Mesenchymal stem cell (in vitro differentiated cells and primary cell): ENCODE data around the gene MED14.

Experiments used
- DNase-seq: peaks from one replicate; pipeline ENCODE4 v3.0.0-alpha.2; 2013
- H2AFZ ChIP-seq: one replicate; pipeline ENCODE4 v1.6.1; 2013; ENCODE audit warnings: low read depth, mild to moderate bottlenecking, control low read depth, inconsistent platforms, low read length, moderate library complexity
- H2AK5ac ChIP-seq: 2 replicates; pipeline ENCODE4 v1.6.1; 2013; ENCODE audit warnings: low read length, moderate library complexity, mild to moderate bottlenecking, inconsistent platforms; ENCODE audit not compliant: severe bottlenecking
- H2BK120ac ChIP-seq: one replicate; pipeline ENCODE4 v1.6.1; 2013; ENCODE audit warnings: low read depth, mild to moderate bottlenecking, inconsistent platforms, low read length, moderate library complexity
- H2BK12ac ChIP-seq, 2 experiments: one replicate each; pipeline ENCODE4 v1.6.1; 2013; ENCODE audit warnings: inconsistent platforms in 2 of 2, low read length in 2 of 2, mild to moderate bottlenecking in 2 of 2, moderate library complexity in 2 of 2, control low read depth in 1 of 2
- H2BK15ac ChIP-seq: one replicate; pipeline ENCODE4 v1.6.1; 2013; ENCODE audit warnings: mild to moderate bottlenecking, low read depth, inconsistent platforms; ENCODE audit not compliant: poor library complexity, severe bottlenecking
- H2BK5ac ChIP-seq: 2 replicates; pipeline ENCODE4 v1.6.1; 2013; ENCODE audit warnings: low read depth, mild to moderate bottlenecking, low read length, control low read depth, inconsistent platforms; ENCODE audit not compliant: poor library complexity, severe bottlenecking
- H3K14ac ChIP-seq, 2 experiments: one replicate each; pipeline ENCODE4 v1.6.1; 2013; ENCODE audit warnings: inconsistent platforms in 2 of 2, low read length in 2 of 2, control low read depth in 1 of 2, mild to moderate bottlenecking in 1 of 2, moderate library complexity in 1 of 2
- H3K18ac ChIP-seq, 2 experiments: one replicate each; pipeline ENCODE4 v1.6.1; 2013; ENCODE audit warnings: inconsistent platforms in 2 of 2, low read length in 2 of 2, control low read depth in 1 of 2, low read depth in 1 of 2, mild to moderate bottlenecking in 1 of 2
- H3K23ac ChIP-seq, 2 experiments: one replicate each; pipeline ENCODE4 v1.6.1; 2013; ENCODE audit warnings: inconsistent platforms in 2 of 2, low read length in 2 of 2, mild to moderate bottlenecking in 2 of 2, moderate library complexity in 2 of 2, control low read depth in 1 of 2
- H3K27ac ChIP-seq: 2 replicates; pipeline ENCODE4 v1.5.1; 2013; ENCODE audit warnings: mild to moderate bottlenecking, moderate library complexity, low read length, control low read depth, inconsistent platforms; ENCODE audit not compliant: poor library complexity, severe bottlenecking
- H3K27me3 ChIP-seq, 2 experiments: 2 replicates each; pipeline versions ENCODE4 v1.6.1 to v1.7.0; 2013; ENCODE audit warnings: low read length in 2 of 2, mild to moderate bottlenecking in 2 of 2, moderate library complexity in 2 of 2, control low read depth in 1 of 2, inconsistent platforms in 1 of 2; ENCODE audit not compliant: control insufficient read depth in 1 of 2, insufficient read depth in 1 of 2
- H3K36me3 ChIP-seq, 2 experiments: 2 replicates each; pipeline versions ENCODE4 v1.6.1 to v1.7.0; 2013; ENCODE audit warnings: low read length in 2 of 2, control low read depth in 1 of 2, inconsistent platforms in 1 of 2, low read depth in 1 of 2, mild to moderate bottlenecking in 1 of 2; ENCODE audit not compliant: insufficient read depth in 2 of 2, control insufficient read depth in 1 of 2
- H3K4ac ChIP-seq, 2 experiments: one replicate each; pipeline ENCODE4 v1.6.1; 2013; ENCODE audit warnings: inconsistent platforms in 2 of 2, low read length in 2 of 2, mild to moderate bottlenecking in 2 of 2, moderate library complexity in 2 of 2, control low read depth in 1 of 2, low read depth in 1 of 2
- H3K4me1 ChIP-seq: 2 replicates; pipeline ENCODE4 v1.6.1; 2013; ENCODE audit warnings: low read depth, low read length, control low read depth; ENCODE audit not compliant: control insufficient read depth, insufficient read depth
- H3K4me2 ChIP-seq: 2 replicates; pipeline ENCODE4 v1.6.1; 2013; ENCODE audit warnings: low read length, mild to moderate bottlenecking, inconsistent platforms; ENCODE audit not compliant: poor library complexity, severe bottlenecking
- H3K4me3 ChIP-seq, 2 experiments: 2 replicates each; pipeline versions ENCODE4 v1.5.1 to v1.7.0; 2013; ENCODE audit warnings: low read length in 2 of 2, mild to moderate bottlenecking in 2 of 2, control low read depth in 1 of 2, low read depth in 1 of 2; ENCODE audit not compliant: insufficient read depth in 1 of 2
- H3K79me1 ChIP-seq: replicated peaks from 2 replicates; pipeline ENCODE4 v1.6.1; 2013; ENCODE audit warnings: mild to moderate bottlenecking, control low read depth, low read length, inconsistent platforms; ENCODE audit not compliant: poor library complexity, severe bottlenecking
- H3K9ac ChIP-seq: 2 replicates; pipeline ENCODE4 v1.7.0; 2013; ENCODE audit warnings: mild to moderate bottlenecking, low read length, moderate library complexity
- H3K9me3 ChIP-seq: 2 replicates; pipeline ENCODE4 v1.7.0; 2013; ENCODE audit warnings: mild to moderate bottlenecking, low read length; ENCODE audit not compliant: control insufficient read depth
- H4K8ac ChIP-seq: one replicate; pipeline ENCODE4 v1.6.1; 2013; ENCODE audit warnings: inconsistent platforms, mild to moderate bottlenecking, low read length, moderate library complexity
- H4K91ac ChIP-seq: one replicate; pipeline ENCODE4 v1.6.1; 2013; ENCODE audit warnings: mild to moderate bottlenecking, low read length, inconsistent platforms
- WGBS: methylation state at CpG from one replicate; pipeline ENCODE4 v1.1.7; 2013; ENCODE audit warnings: mixed read lengths; 5-methylcytosine and 5-hydroxymethylcytosine counted together

MED14 gene

GRCh38 chrX:40646489-40647306 is 88.6 kb downstream of the MED14 start:
- Histone ChIP-seq H3K36me3 (peaks cover 3 to 11% of the 10 kb centered on the region in 2 experiments), H2BK120ac (peak overlapping the region; percentile 49), H3K4me3 (peak overlapping the region; percentile 85 to 90), H2AK5ac (no peak overlapping the region), H2BK12ac (no peak overlapping the region), H3K4ac (peak overlapping the region in 1 of 2 experiments; percentile 47), H3K27ac (peak overlapping the region; percentile 54), H3K18ac (peak overlapping the region in 1 of 2 experiments; percentile 46), H3K79me1 (peaks cover 1% of the 10 kb centered on the region), H3K23ac (peak overlapping the region in 1 of 2 experiments; percentile 87), H2BK15ac (no peak overlapping the region), H4K8ac (peak overlapping the region; percentile 23), H4K91ac (peak overlapping the region; percentile 27), H3K27me3 (peaks cover 0 to 16% of the 10 kb centered on the region in 2 experiments), H3K14ac (no peak overlapping the region), H3K4me2 (peak overlapping the region; percentile 68), H3K9me3 (no peaks in the 10 kb centered on the region), H3K9ac (peak overlapping the region; percentile 87), H3K4me1 (peaks cover 4% of the 10 kb centered on the region), H2BK5ac (no peak overlapping the region), H2AFZ (no peak overlapping the region)
- WGBS: 7% methylated on average over 12 of the region's 33 CpGs
- DNase-seq: peak; percentile 31

GRCh38 chrX:40644821-40645358 is 90.5 kb downstream of the MED14 start:
- peak; percentile 79 for DNase-seq
- Histone ChIP-seq H3K27ac (peak overlapping the region; percentile 69), H2BK120ac (no peak overlapping the region), H2AK5ac (no peak overlapping the region), H4K8ac (peak overlapping the region; percentile 49), H3K9me3 (no peaks in the 10 kb centered on the region), H3K27me3 (peaks cover 0 to 8% of the 10 kb centered on the region in 2 experiments), H2BK12ac (peak overlapping the region in 1 of 2 experiments; percentile 18), H3K23ac (no peak overlapping the region), H2BK5ac (no peak overlapping the region), H3K4me1 (peaks cover 4% of the 10 kb centered on the region), H3K4me3 (peak overlapping the region in 1 of 2 experiments; percentile 73), H3K18ac (no peak overlapping the region), H3K79me1 (peaks cover 2% of the 10 kb centered on the region), H2AFZ (no peak overlapping the region), H3K14ac (peak overlapping the region in 1 of 2 experiments; percentile 15), H3K9ac (peak overlapping the region; percentile 85), H3K36me3 (peaks cover 3 to 14% of the 10 kb centered on the region in 2 experiments), H4K91ac (peak overlapping the region; percentile 61), H2BK15ac (no peak overlapping the region), H3K4me2 (peak overlapping the region; percentile 61), H3K4ac (no peak overlapping the region)
- 63% methylated on average over 4 of the region's 4 CpGs for WGBS

DNA sequence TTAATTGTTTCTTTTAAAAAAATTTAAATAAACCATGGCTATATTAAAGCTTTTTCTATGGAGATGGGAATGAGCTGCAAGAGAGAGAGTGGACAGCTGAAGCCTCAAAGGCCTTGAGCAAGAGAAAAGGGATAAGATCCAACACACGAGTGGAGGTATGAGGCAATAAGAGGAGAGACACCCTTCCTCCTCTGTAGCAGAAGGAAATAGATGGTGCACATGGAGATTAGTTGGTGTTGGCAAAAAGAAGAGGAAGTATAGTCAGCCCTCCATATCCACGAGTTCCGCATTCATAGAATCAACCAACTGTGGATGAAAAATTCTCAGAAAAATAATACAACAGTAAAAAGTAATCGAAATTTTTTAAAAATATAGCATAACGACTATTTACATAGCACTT is 91.2 kb downstream of the MED14 start:
- H3K14ac ChIP-seq: no peak overlapping the region
- H2BK120ac ChIP-seq: no peak overlapping the region
- H3K9ac ChIP-seq: peak overlapping the region; percentile 85
- H3K36me3 ChIP-seq: peaks cover 3 to 21% of the 10 kb centered on the region in 2 experiments
- H2BK5ac ChIP-seq: no peak overlapping the region
- H4K91ac ChIP-seq: no peak overlapping the region
- no peak overlapping the region for H4K8ac ChIP-seq
- peak; percentile 36 for DNase-seq
- H2AFZ ChIP-seq: no peak overlapping the region
- peaks cover 4% of the 10 kb centered on the region for H3K79me1 ChIP-seq
- H3K9me3 ChIP-seq: no peaks in the 10 kb centered on the region
- H3K27me3 ChIP-seq: peaks cover 0 to 10% of the 10 kb centered on the region in 2 experiments
- H2BK12ac ChIP-seq: no peak overlapping the region
- H2BK15ac ChIP-seq: no peak overlapping the region
- no peak overlapping the region for H3K18ac ChIP-seq
- H3K4me3 ChIP-seq: peak overlapping the region in 1 of 2 experiments; percentile 73
- WGBS: 100% methylated on average over 1 of the region's 5 CpGs
- no peak overlapping the region for H2AK5ac ChIP-seq
- H3K4ac ChIP-seq: no peak overlapping the region
- H3K27ac ChIP-seq: no peak overlapping the region
- peaks cover 4% of the 10 kb centered on the region for H3K4me1 ChIP-seq
- H3K4me2 ChIP-seq: no peak overlapping the region
- H3K23ac ChIP-seq: no peak overlapping the region

- Histone ChIP-seq H3K9me3 (no peaks in the 10 kb centered on the region), H3K4ac (no peak overlapping the region), H3K4me3 (no peak overlapping the region), H3K14ac (no peak overlapping the region), H2AFZ (no peak overlapping the region), H4K8ac (no peak overlapping the region), H4K91ac (no peak overlapping the region), H2BK5ac (no peak overlapping the region), H3K23ac (no peak overlapping the region), H3K27me3 (peaks cover 0 to 43% of the 10 kb centered on the region in 2 experiments), H2BK12ac (no peak overlapping the region), H2BK120ac (no peak overlapping the region), H3K36me3 (peaks cover 16 to 86% of the 10 kb centered on the region in 2 experiments), H3K27ac (no peak overlapping the region), H3K79me1 (peaks cover 15% of the 10 kb centered on the region), H3K18ac (no peak overlapping the region), H3K4me2 (no peak overlapping the region), H2BK15ac (no peak overlapping the region), H3K4me1 (no peaks in the 10 kb centered on the region), H2AK5ac (no peak overlapping the region), H3K9ac (no peak overlapping the region)
- DNase-seq: no peak
- WGBS: 100% methylated on average over 1 of the region's 3 CpGs
Measured at GRCh38 chrX:40637687-40638086, 97.7 kb downstream of the MED14 start.
